GM12874 (cell line): ENCODE data around the gene SMURF1.

Experiments
- CTCF ChIP-seq: IDR thresholded peaks from 2 replicates; pipeline ENCODE4 v1.5.1; 2011; ENCODE audit warnings: low read depth, mild to moderate bottlenecking, control low read depth, low read length, moderate library complexity; ENCODE audit not compliant: insufficient read depth

SMURF1 gene

GRCh38 chr7:99079104-99079503, 64.8 kb downstream of the SMURF1 start:
- no peak for TF ChIP-seq CTCF

- no peak for TF ChIP-seq CTCF
Measured at GRCh38 chr7:99078416-99078815, 65.5 kb downstream of the SMURF1 start.

GRCh38 chr7:99076615-99077014, 67.3 kb downstream of the SMURF1 start:
- TF ChIP-seq CTCF = no peak

GRCh38 chr7:99073839-99074446, 70.0 kb downstream of the SMURF1 start:
- no peak for TF ChIP-seq CTCF

- TF ChIP-seq CTCF = no peak
Measured at GRCh38 chr7:99072126-99072525, 71.8 kb downstream of the SMURF1 start.

GRCh38 chr7:99070361-99070760, 73.5 kb downstream of the SMURF1 start:
- no peak for TF ChIP-seq CTCF

GRCh38 chr7:99061001-99061776, 82.7 kb downstream of the SMURF1 start:
- no peak for TF ChIP-seq CTCF
